Sigmoid colon (tissue), 7 donors: Measurements from ENCODE around the gene ETV6. TPM values are rescaled to one million over a fixed set of nuclear protein-coding genes. Genes with fewer than 3 reads are reported as not detected.
"Not testable (repeated sequence)": the region's sequence is repeated elsewhere in the genome, so short reads cannot be mapped to it uniquely, and the experiment has no call there.

ENCODE experiments used
- DNase-seq: peaks from one replicate; pipeline ENCODE4 v3.0.0-alpha.2; 2019
- H3K27ac ChIP-seq, 4 donors: fragments of 200-600 bp; sonication (generic); one replicate each; pipeline ENCODE4 v1.5.1; 2016 to 2019; ENCODE audit warnings: mild to moderate bottlenecking in 1 of 4
- H3K27me3 ChIP-seq, 3 donors: fragments of 200-600 bp; sonication (generic); one replicate each; pipeline ENCODE4 v1.5.1; 2019; ENCODE audit warnings: mild to moderate bottlenecking in 1 of 3
- H3K36me3 ChIP-seq, 4 donors: fragments of 200-600 bp; sonication (generic); one replicate each; pipeline ENCODE4 v1.5.1; 2016 to 2019
- H3K4me1 ChIP-seq, 4 donors: fragments of 200-600 bp; sonication (generic); one replicate each; pipeline ENCODE4 v1.5.1; 2017 to 2019
- H3K4me3 ChIP-seq, 4 donors: fragments of 200-600 bp; sonication (generic); one replicate each; pipeline ENCODE4 v1.5.1; 2017 to 2019; ENCODE audit warnings: mild to moderate bottlenecking in 2 of 4, moderate library complexity in 1 of 4
- H3K9me3 ChIP-seq, 4 donors: fragments of 200-600 bp in 3 of 4; sonication (generic) in 3 of 4; one replicate each; pipeline versions ENCODE4 v1.5.1 to v1.6.1; 2013 to 2019
- EP300 ChIP-seq, 4 donors: sonication (generic); formaldehyde crosslinking; IDR thresholded peaks; one replicate each; pipeline ENCODE4 v1.6.1; 2017; ENCODE audit warnings: antibody characterized with exemption in 4 of 4
- POLR2A ChIP-seq, 2 donors: fragments of 450-650 bp; IDR thresholded peaks; one replicate each; pipeline ENCODE4 v1.6.1; 2016; ENCODE audit warnings: antibody characterized with exemption in 2 of 2, mild to moderate bottlenecking in 2 of 2, moderate library complexity in 2 of 2
- POLR2AphosphoS5 ChIP-seq, 4 donors: sonication (generic); formaldehyde crosslinking; IDR thresholded peaks; one replicate each; pipeline ENCODE4 v1.6.1; 2017; ENCODE audit warnings: antibody characterized with exemption in 4 of 4
- WGBS, 2 donors: extraction: QIAGEN DNeasy Blood & Tissue Kit; methylation state at CpG; one replicate each; pipeline ENCODE4 v1.1.7; 2013; 5-methylcytosine and 5-hydroxymethylcytosine counted together
- intact Hi-C: fragments of 100-400 bp; cut with DNase I; formaldehyde crosslinking; loops from one replicate; pipeline ENCODE4 v1.15.1; 2023
- polyA plus RNA-seq, 3 donors: library from polyadenylated mRNA; stranded (reverse); fragments of 200-250 nt; gene quantifications; one replicate each; pipeline ENCODE4 v1.2.3, GENCODE V29; 2013
- total RNA-seq, 4 donors: library from RNA; depleted of rRNA; stranded (reverse); fragments of >200 nt; gene quantifications; one replicate each; pipeline ENCODE4 v1.1.0, GENCODE V29; 2016
- TF ChIP-seq, protein P1 (sequence below), 4 experiments: fragments of 450-650 bp in 3 of 4; fragments of 200-600 bp in 1 of 4; IDR thresholded peaks; one replicate each; pipeline ENCODE4 v1.5.1; 2016 to 2019; ENCODE audit warnings: antibody characterized with exemption in 4 of 4, mild to moderate bottlenecking in 3 of 4, moderate library complexity in 2 of 4
- donor health status: healthy with polysubstance abuse.
- donor health status: Bipolar disorder and iron deficiency.
- donor health status: healthy.

The ETV6 gene
- total and polyA plus RNA-seq, 7 donors = 8.4 to 35.2 (median 16.3) TPM

DNA sequence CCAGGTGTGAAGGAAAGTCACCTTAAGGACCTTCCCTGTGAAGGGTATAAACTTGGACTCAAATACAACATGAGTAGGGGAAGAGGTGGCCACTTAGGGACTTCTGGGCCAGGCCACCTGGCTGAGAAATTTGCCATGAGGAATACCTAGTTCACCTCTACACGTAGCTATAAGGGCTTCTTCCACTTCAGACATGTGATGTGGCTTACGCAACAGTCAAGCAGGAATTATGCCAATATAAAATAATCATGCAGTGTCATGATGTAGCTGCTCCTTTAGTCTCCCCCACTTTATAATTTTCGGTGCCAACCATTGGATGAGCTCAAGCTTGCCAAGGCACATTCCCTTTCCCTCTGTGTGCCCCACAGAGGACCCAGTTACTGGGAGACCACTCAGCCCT lies 254.7 kb downstream of the ETV6 start:
- Histone ChIP-seq H3K27me3 (no peaks in the 10 kb centered on the region), H3K9me3 (peaks cover 0 to 6% (median 4%) of the 10 kb centered on the region in 4 donors), H3K4me1 (peaks cover 0 to 8% (median 6%) of the 10 kb centered on the region in 4 donors), H3K4me3 (no peak overlapping the region), H3K36me3 (no peaks in the 10 kb centered on the region), H3K27ac (no peak overlapping the region)
- no peak for TF ChIP-seq POLR2A (IDR thresholded peaks at IDR 0.05)
- TF ChIP-seq, protein P1, sequence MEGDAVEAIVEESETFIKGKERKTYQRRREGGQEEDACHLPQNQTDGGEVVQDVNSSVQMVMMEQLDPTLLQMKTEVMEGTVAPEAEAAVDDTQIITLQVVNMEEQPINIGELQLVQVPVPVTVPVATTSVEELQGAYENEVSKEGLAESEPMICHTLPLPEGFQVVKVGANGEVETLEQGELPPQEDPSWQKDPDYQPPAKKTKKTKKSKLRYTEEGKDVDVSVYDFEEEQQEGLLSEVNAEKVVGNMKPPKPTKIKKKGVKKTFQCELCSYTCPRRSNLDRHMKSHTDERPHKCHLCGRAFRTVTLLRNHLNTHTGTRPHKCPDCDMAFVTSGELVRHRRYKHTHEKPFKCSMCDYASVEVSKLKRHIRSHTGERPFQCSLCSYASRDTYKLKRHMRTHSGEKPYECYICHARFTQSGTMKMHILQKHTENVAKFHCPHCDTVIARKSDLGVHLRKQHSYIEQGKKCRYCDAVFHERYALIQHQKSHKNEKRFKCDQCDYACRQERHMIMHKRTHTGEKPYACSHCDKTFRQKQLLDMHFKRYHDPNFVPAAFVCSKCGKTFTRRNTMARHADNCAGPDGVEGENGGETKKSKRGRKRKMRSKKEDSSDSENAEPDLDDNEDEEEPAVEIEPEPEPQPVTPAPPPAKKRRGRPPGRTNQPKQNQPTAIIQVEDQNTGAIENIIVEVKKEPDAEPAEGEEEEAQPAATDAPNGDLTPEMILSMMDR (IDR thresholded peaks at IDR 0.05) = no peak
- no peak for TF ChIP-seq EP300 (IDR thresholded peaks at IDR 0.05)
- WGBS, 2 donors = 89 to 91% methylated on average over 3 of the region's 3 CpGs
- intact Hi-C loops = no loop called here
- no peak for DNase-seq

DNA sequence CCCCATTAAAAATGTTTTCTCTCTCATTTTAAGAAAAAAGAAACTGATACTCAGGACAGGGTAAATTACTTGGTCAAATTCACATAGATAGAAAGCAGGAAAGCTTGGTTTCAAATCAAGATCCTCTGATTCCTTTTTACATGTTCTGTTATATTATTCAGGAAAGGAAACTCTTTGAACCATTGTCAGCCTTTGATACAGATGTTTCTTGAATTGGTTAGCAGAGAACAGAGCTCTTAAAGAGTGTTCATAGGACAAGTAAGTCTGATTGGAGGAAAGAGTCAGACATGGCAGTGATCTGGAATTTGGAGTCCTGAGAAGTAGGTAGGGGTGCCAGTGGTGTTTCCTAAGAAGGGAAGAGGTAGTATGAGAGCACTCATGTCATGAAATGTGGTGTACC lies 256.1 kb downstream of the ETV6 start:
- Histone ChIP-seq H3K9me3 (peaks cover 0 to 6% (median 4%) of the 10 kb centered on the region in 4 donors), H3K27ac (no peak overlapping the region), H3K27me3 (no peaks in the 10 kb centered on the region), H3K4me1 (peaks cover 0 to 8% (median 6%) of the 10 kb centered on the region in 4 donors), H3K4me3 (no peak overlapping the region), H3K36me3 (no peaks in the 10 kb centered on the region)
- TF ChIP-seq, protein P1 (IDR thresholded peaks at IDR 0.05) = no peak
- TF ChIP-seq EP300 (IDR thresholded peaks at IDR 0.05) = no peak
- TF ChIP-seq POLR2A (IDR thresholded peaks at IDR 0.05) = no peak
- TF ChIP-seq POLR2AphosphoS5 (IDR thresholded peaks at IDR 0.05) = no peak
- intact Hi-C loops = no loop called here
- DNase-seq = no peak

DNA sequence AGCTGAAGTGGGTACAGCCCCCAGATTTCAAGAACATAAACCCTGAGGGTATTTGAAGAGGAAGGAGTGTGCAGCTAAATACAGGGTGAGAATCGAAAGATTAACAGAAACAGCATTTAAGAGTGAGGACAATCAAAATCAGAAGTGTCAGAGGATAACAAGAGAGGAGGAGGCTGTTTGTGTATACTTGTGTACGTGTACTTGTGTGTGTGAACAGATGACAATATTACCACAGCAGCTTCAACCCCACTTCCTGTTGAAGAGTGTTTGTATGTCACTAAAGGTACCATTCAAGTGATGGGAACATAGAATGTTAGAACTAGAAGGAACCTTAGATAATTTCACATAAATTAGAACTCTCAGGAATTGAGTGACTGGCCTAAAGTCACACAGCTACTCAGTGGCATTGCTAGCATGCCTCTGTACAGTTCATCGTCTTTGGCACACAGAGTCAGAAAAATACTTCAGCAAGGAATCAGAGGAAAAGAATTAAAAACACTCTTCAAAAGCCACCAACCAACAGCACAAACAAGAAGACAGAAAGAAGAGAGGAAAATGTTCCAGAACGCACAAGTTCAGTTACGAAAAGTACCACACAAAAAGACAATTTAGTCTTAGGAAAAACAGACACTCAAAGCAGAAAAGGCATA lies 256.9 kb downstream of the ETV6 start:
- Histone ChIP-seq H3K4me1 (peaks cover 0 to 8% (median 6%) of the 10 kb centered on the region in 4 donors), H3K27me3 (no peaks in the 10 kb centered on the region), H3K4me3 (no peak overlapping the region), H3K36me3 (no peaks in the 10 kb centered on the region), H3K27ac (peak overlapping the region in 1 of 4 donors; percentile 49), H3K9me3 (peaks cover 0 to 6% (median 4%) of the 10 kb centered on the region in 4 donors)
- 80 to 88% methylated on average over 5 of the region's 5 CpGs for WGBS, 2 donors
- no peak for DNase-seq
- intact Hi-C loops = no loop called here
- TF ChIP-seq POLR2A (IDR thresholded peaks at IDR 0.05) (no peak), POLR2AphosphoS5 (IDR thresholded peaks at IDR 0.05) (no peak), EP300 (IDR thresholded peaks at IDR 0.05) (no peak)
- TF ChIP-seq, protein P1 (IDR thresholded peaks at IDR 0.05) = no peak

DNA sequence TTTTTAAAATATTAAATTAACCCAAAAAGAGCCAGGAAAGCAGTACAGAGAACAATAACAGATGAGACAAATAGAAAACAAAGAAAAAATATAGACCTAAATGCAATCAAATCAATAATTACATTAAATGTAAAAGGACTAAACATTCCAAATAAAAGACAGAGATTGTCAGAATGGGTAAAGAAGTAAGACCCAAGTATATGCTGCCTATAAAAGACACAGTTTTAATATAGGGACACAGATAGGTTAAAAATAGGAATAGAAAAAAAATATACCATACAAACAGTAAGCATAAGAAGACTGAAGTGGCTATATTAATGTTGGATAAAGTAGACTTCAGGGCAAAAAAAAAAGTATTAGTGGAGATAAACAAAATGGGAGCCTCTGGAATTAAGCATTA lies 258.2 kb downstream of the ETV6 start:
- intact Hi-C loops = no loop called here

DNA sequence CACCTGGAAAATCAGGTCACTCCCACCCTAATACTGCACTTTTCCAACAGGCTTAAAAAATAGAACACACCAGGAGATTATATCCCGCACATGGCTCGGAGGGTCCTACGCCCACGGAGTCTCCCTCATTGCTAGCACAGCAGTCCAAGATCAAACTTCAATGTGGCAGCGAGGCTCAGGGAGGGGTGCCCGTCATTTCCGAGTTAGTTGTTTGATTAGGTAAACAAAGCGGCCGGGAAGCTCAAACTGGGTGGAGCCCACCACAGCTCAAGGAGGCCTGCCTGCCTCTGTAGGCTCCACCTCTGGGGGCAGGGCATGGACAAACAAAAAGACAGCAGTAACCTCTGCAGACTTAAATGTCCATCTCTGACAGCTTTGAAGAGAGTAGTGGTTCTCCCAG lies 259.9 kb downstream of the ETV6 start:
- H3K36me3 ChIP-seq, intact Hi-C loops, H3K27ac ChIP-seq, H3K9me3 ChIP-seq, H3K4me1 ChIP-seq, H3K27me3 ChIP-seq, DNase-seq, H3K4me3 ChIP-seq: not testable (repeated sequence)
- 43 to 78% methylated on average over 9 of the region's 9 CpGs for WGBS, 2 donors

More for the DNA sequence above, 258.2 kb downstream of the ETV6 start:
- no peak overlapping the region for H3K4me3 ChIP-seq
- H3K27ac ChIP-seq = no peak overlapping the region
- no peaks in the 10 kb centered on the region for H3K27me3 ChIP-seq
- H3K36me3 ChIP-seq = no peaks in the 10 kb centered on the region
- peaks cover 0 to 6% (median 4%) of the 10 kb centered on the region in 4 donors for H3K9me3 ChIP-seq
- no peak for TF ChIP-seq POLR2AphosphoS5 (IDR thresholded peaks at IDR 0.05)
- TF ChIP-seq, protein P1 (IDR thresholded peaks at IDR 0.05) = no peak
- peaks cover 0 to 8% (median 6%) of the 10 kb centered on the region in 4 donors for H3K4me1 ChIP-seq
- DNase-seq = no peak
